NB4 (cell line): ENCODE data around the gene DGKB.

Experiments used
- DNase-seq: peaks from one replicate; pipeline ENCODE4 v3.0.0; 2010; ENCODE audit warnings: low read depth
- H3K4me3 ChIP-seq: one replicate; pipeline ENCODE4 v1.5.1; 2011; ENCODE audit warnings: mild to moderate bottlenecking, low read depth, low read length, moderate library complexity
- MYC ChIP-seq: IDR thresholded peaks from 2 replicates; pipeline ENCODE4 v1.6.1; 2011; ENCODE audit warnings: low read depth, low read length
- POLR2A ChIP-seq: IDR thresholded peaks from 2 replicates; pipeline ENCODE4 v1.6.1; 2011; ENCODE audit warnings: mild to moderate bottlenecking; ENCODE audit not compliant: insufficient read length; ENCODE audit errors: extremely low read depth
- TF ChIP-seq, protein P1 (sequence below): IDR thresholded peaks from one replicate; pipeline ENCODE4 v1.5.1; 2012; ENCODE audit warnings: low read depth, low read length
- TF ChIP-seq, protein P2 (sequence below): IDR thresholded peaks from 2 replicates; pipeline ENCODE4 v1.6.1; 2011; ENCODE audit warnings: low read depth, low read length

The DGKB gene

GRCh38 chr7:14321947-14322346 lies 580.6 kb downstream of the DGKB start:
- DNase-seq, result no peak
- no peak overlapping the region for H3K4me3 ChIP-seq
- TF ChIP-seq POLR2A (no peak), MYC (no peak)
- TF ChIP-seq, protein P1, sequence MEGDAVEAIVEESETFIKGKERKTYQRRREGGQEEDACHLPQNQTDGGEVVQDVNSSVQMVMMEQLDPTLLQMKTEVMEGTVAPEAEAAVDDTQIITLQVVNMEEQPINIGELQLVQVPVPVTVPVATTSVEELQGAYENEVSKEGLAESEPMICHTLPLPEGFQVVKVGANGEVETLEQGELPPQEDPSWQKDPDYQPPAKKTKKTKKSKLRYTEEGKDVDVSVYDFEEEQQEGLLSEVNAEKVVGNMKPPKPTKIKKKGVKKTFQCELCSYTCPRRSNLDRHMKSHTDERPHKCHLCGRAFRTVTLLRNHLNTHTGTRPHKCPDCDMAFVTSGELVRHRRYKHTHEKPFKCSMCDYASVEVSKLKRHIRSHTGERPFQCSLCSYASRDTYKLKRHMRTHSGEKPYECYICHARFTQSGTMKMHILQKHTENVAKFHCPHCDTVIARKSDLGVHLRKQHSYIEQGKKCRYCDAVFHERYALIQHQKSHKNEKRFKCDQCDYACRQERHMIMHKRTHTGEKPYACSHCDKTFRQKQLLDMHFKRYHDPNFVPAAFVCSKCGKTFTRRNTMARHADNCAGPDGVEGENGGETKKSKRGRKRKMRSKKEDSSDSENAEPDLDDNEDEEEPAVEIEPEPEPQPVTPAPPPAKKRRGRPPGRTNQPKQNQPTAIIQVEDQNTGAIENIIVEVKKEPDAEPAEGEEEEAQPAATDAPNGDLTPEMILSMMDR, result no peak
- TF ChIP-seq, protein P2, sequence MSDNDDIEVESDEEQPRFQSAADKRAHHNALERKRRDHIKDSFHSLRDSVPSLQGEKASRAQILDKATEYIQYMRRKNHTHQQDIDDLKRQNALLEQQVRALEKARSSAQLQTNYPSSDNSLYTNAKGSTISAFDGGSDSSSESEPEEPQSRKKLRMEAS, result no peak

- no peak for DNase-seq
- H3K4me3 ChIP-seq, result no peak overlapping the region
- TF ChIP-seq MYC, result no peak
- TF ChIP-seq, protein P2, result no peak
- no peak for TF ChIP-seq POLR2A
- TF ChIP-seq, protein P1, result no peak
Measured at GRCh38 chr7:14309432-14309831, 593.1 kb downstream of the DGKB start.

DNA sequence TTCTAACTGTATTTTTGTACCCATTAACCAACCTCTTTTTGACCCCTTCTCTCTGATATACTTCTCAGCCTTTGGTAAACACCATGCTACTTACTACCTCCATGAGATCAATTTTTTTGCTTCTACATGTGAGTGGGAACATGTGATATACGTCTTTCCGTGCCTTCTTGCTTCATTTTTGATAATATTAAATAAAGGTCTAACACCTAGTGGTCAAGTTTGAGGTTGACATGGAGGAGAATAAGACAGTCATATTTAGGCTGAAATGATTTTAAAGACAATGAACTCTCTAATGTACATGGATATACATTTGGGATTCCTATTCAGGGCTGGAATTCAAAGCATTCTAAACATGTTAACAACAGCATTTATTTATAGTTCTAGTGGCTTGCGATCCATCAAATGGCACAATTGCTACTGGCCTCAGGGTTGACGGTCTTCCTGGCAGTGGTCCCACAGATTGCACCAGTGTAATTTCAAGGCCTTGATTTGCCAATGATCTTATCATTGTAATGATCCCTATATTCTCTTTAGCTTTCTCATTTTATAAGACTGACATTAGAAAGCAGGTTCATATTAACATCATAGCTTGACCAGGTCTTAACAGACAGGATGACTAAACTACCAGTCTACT lies 597.2 kb downstream of the DGKB start:
- no peak for DNase-seq
- no peak overlapping the region for H3K4me3 ChIP-seq
- TF ChIP-seq, protein P1, result no peak
- TF ChIP-seq, protein P2, result no peak

- TF ChIP-seq POLR2A, result no peak
- H3K4me3 ChIP-seq, result no peak overlapping the region
- DNase-seq, result no peak
Measured at GRCh38 chr7:14303536-14303935, 599.0 kb downstream of the DGKB start.

GRCh38 chr7:14294637-14295036 lies 607.9 kb downstream of the DGKB start:
- DNase-seq, result no peak
- H3K4me3 ChIP-seq, result no peak overlapping the region
- TF ChIP-seq POLR2A (no peak), MYC (no peak)
- TF ChIP-seq, protein P2, result no peak
- TF ChIP-seq, protein P1, result no peak

GRCh38 chr7:14293434-14293833 lies 609.1 kb downstream of the DGKB start:
- H3K4me3 ChIP-seq, result no peak overlapping the region
- TF ChIP-seq, protein P1, result no peak
- TF ChIP-seq, protein P2, result no peak
- no peak for TF ChIP-seq MYC
- TF ChIP-seq POLR2A, result no peak
- no peak for DNase-seq
